Activated effector memory CD4-positive, alpha-beta T cell treated with anti-CD3 and anti-CD28 coated beads, Interleukin-2, amount 50 U/mL, for 16 hours (primary cell): Measurements from ENCODE around the gene ACTL7B.
"Not testable (repeated sequence)": the region's sequence is repeated elsewhere in the genome, so short reads cannot be mapped to it uniquely, and the experiment has no call there.

Experiments used
- DNase-seq: peaks from one replicate; pipeline ENCODE4 v3.0.0-alpha.2; 2020

Gene ACTL7B

DNA sequence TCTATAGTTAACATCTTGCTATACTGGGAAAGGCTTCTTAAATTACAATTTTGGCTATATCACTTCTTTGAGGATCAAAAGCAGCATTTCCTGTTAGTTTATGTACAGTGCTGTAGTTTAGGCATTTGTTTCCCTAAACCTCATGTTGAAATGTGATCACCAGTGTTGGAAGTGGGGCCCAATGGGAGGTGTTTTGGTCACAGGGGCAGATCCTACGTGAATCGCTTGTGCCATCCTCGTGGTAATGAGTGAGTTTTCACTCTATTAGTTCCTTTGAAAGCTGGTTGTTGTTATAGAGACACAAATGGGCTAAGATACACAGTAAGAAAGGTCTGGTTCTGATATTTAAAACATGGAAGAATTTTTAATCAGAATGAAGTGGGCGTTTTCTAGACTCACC, 12.0 kb upstream of the ACTL7B start:
- no peak for DNase-seq

DNA sequence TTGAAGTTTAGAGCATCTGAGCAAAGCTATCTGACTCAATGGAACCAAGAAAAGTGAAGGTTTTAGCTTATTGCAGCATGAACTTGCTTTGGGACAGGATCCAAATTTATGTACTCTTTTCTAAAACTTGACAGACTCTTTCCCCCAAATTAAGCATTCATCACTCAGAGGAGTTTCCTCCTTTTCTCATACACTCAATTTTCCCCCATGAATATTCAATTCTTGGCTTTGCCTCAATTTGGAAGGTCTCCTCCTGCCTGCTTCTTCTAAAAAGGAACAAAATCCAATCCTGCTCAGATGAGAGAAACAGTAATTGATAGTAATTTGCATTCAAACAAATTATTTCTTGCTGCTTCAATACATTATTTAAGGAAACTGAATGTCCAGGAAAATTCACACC, 11.3 kb upstream of the ACTL7B start:
- no peak for DNase-seq

DNA sequence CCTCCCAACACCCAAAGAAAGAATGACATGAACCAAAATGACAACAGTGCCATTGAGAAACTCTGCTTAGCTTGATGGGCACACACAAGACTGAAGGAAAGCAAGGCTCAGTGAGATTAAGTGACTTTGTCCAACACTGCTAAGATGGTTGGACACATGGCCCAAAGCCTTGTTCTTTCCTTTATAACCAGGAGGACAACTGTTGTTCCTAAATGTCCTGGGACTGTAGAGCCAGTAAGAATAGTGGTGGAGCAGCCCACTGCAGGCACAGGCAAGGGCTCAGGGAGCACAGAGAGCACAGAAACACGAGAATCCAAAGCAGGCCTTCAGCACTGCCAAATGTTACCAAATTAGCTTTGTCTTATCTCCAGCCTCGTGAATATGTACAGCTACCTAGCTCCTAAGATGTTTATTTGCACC, 10.2 kb upstream of the ACTL7B start:
- DNase-seq: no peak

DNA sequence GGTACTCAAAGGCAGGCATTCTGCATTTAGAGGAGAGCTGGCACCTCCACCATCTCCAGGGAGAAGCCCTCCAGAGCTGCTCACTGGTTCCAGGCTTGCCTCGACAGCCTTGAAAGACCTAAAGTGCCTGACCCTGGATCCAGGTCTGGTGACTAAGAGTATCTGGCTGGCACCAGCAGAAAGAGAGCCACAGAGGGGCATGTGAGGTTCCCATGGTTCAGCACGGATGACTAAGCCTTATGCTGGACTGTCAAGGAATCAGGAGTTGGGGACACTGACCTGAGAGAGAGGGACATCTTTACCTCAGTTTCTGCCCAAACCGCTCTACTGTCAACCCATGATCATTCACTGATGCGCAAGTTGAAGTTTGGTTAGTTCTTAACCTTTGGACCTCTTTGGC, 9.3 kb upstream of the ACTL7B start:
- DNase-seq: no peak

DNA sequence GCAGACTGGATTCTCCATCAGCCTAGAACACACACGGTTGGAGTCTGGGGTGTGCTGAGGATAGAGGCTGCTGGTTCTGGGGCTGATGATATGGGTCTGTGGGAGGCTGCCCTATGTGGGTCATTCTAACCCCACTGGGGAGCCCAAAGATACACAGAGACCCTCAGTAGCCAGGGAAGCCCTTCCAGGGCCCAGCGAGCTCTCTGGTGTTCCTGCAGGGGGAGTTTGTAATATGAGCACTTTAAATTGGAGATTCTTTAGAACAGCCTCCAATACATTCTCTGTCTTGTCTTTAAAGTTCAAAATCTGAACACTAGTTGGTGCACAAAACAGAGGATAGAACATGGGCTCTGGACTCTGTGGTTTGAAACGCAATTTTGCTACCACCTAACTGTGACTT, 8.7 kb upstream of the ACTL7B start:
- no peak for DNase-seq

DNA sequence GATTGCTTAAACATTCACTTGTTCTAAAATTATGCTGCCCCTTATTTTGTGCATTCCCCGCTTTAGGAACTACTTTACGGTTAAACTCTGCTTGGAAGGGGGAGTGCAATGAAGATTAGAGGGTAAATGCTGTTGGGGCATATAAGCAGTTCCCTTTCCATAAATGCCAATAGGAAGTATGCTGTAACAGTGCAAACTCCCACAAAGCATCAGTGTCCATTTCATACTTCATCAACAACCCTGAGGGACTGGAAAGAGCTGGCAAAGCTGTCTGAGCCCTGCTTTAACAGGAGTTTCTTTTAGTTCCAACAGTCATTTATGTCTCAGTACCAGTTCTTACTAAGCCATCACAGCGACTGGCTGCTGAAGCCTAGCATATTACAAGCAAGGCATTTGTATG, 8.1 kb upstream of the ACTL7B start:
- no peak for DNase-seq

DNA sequence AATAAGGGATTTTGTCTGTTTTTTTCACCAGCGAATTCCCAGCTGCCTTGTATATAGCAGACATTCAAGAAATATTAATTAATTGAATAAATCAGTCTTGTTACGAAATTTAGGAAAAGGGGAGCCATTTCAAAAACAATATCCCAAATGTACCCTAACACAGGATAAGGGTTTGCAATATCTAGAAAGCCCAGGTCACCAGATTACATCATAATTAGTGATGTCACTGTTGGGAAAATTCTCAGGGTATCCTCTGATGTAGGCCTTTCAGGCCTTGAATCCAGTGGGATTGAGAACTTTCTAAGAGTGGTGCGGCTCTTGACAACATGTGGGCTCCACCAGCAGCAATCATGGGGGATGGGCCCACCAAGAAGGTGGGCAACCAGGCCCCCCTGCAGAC, 6.2 kb upstream of the ACTL7B start, which contains the start of gene ACTL7A:
Gene ACTL7A, plus strand, starts transcription at position 270 of the 400 bp plus-strand sequence. Its CDS starts 57 bp downstream, at position 327.
- DNase-seq: no peak

DNA sequence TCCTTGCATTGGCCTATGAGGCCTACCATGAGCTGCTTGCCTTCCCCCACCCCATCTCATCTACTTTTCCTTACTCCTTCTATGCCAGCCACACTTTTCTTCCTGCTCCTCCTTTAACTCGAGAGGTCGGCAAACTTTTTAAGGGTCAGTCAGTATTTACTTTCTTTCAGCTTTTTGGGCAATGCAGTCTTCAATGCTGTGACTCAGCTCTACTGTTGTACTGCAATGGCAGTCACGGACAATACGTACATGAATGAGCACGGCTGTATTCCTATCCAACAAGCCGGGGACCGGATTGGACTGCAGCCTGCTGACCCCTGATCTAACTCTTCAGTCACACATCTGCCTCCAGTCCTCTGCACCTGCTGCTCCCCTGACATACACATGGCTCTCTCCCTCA, 5.7 kb upstream of the ACTL7B start:
- no peak for DNase-seq

DNA sequence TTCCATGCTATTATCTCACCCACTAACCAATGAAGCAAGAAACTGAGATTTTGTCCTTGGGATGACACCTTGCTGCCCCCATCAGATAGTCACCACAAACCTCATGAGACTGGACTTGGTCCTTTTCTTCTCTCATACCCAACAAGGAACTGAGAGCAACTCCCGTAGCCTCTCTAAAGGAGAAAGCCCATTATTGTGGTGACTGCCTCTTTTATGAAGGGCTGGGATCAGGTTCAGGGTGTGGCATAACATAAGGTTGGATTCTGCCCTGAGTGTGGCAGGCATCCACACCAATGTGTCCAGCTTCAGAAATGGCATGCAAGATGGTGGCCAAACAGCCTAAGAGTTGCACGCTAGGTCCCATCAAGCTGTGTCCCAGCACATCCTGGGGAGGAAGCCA, 5.0 kb upstream of the ACTL7B start:
- DNase-seq: no peak

DNA sequence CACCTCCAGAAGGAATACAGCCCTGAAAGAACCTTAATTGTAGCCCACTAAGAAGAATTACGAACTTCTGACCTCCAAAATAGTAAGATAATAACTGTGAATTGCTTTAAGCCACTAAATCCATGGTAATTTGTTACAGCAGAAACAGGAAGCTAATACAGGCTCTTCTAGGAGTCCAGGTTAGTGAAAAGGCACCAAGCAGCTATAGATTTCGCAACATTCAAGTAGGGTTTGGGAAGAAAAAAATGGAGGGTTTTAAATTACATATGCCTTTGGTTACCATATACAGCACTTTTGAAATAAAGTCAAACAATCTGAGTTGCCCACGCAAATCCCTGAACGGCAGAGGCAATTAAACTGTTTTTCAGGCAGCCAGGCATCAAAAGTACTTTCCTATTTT, 4.6 kb upstream of the ACTL7B start:
- no peak for DNase-seq

DNA sequence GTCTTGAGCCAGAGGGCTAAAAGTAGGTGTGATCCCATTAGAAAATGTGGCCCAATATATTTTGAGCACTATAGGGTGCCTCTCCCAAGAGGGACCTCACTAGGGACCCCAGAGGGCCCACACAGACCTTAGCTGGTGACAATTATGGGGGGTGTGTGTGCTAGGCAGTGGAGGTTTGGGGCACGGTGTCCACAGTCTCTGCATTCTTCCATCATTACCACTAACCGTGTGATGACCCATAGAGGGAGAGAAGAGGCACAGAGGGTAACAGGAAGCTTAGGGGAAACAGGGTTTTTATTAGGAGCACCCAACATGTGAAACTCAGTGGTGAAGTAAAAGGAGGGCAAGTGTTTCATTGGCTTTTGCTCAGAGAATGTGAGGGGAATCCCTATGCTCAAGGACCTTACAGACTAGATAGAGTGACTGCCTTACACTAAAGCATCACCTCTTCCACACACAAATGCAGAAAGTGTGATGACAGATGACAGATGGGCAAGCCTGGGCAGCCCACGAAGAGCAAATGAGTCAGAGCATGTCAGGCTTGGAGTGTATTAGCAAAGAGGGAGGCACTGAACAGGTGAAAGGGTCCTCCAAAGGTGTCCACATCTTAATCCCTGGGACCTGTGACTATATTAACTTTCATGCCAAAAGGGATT, 3.8 kb upstream of the ACTL7B start:
- no peak for DNase-seq

DNA sequence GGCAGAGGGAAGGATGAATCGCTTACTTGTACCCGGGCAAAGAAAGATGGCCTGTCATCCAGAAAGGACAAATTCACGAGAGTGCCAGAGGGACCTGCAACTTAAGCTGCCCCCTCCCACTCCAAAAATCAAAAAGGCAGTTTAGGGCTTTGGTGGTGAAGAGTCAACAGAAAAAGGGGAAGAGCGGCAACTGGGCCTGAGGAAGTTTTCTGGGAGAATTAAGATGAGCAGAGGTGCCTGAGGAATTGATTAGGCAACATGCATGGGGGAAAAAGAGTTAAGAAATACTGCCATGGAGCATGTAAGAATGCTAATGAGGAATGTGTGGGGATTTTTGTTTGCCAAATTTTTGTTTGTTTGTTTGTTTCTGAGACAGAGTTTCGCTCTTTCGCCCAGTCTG, 1.8 kb upstream of the ACTL7B start:
- DNase-seq: no peak

DNA sequence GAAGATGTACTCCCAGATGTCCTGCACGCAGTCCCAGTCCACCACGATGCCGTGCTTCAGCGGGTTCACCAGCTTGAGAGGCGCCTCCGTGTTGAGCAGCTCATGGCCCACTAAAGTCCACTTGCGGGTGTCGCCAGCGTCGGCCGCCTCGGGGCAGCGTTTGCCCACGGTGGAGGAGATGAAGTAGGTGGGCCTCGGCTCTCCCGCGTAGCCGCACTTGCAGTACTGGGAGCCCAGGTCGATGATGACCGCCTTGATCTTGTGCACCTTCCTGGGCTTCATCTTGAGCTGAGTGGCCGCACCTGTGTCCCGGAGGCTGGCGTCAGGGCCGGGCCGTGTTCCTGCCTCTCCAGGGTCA, 278 bp downstream of the ACTL7B start:
- no peak for DNase-seq

DNA sequence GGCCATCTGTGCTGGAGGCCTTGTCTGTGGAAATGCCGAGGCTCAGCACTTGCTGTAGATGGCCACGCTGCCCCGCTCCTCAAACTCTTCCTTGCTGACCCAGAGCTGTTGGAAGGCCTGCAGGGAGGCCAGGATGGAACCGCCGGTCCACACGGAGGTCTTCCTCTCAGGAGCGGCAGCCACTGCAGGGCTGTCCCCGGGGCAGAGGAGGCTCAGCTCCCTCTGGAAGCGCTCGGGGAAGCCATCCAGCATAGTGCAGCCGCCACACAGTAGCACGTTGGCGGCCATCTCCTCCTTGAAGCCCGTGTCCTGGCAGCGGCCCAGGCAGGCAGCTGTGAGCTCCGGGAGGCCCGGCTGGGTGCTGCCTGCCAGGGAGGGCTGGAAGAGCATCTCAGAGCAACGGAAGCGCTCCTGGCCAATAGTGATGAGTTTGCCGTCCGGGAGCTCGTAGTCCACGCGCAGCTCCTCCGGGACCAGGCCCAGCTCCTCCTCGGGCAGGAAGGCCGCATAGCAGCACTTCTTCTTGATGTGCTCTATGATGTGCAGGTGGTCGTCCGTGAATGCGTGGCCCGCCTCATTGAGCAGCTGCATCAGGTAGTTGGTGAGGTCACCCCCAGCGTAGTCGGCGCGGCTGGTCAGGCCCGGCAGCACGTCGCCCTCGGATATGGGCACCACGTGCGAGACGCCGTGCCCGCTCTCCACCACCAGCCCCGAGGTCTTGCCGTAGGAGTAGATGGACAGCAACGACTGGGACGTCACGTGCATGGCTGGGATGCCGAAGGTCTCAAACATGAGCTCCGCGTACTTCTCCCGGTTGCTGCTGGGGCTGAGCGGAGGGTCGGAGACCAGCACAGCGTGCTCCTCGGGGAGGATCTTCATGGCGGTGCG, 901 bp downstream of the ACTL7B start:
- no peak for DNase-seq

DNA sequence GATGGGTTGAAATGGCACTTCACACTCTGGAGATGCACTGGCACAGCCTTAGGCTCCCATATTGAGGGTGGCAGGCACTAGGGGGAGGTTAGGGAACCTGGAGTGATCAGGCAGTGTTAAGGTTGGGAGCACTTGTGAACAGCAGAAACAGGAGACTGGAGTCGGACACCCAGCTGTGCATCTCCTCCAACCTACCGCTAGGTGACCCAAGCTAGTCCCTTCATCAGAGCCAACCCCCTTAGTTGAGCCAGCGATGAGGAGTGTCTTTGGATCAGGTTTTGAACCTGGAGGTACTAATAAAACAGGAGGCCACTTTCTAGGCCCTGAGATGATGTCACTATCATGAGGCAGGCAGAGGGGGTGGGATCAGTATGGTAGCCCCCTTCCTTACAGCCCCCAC, 1.7 kb downstream of the ACTL7B start:
- DNase-seq: no peak

DNA sequence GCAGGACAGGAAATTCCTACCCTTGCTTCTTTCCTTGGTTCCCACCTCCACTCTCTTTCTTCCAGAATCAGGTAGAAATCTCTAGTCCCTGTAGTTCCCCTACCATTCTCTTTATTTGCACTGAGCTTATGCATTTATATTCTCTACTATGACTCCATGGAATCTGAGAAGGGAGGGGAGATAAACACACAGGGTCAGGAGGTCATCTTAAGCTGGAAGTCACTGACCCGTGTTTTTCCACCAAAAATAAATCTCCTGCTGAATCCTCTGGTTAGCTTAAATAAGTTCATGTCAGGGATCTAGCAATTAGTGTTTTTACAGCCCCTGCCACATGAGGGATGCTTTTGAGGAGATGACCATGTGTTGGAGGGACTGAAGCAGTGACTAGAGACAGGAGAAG, 3.7 kb downstream of the ACTL7B start:
- no peak for DNase-seq

DNA sequence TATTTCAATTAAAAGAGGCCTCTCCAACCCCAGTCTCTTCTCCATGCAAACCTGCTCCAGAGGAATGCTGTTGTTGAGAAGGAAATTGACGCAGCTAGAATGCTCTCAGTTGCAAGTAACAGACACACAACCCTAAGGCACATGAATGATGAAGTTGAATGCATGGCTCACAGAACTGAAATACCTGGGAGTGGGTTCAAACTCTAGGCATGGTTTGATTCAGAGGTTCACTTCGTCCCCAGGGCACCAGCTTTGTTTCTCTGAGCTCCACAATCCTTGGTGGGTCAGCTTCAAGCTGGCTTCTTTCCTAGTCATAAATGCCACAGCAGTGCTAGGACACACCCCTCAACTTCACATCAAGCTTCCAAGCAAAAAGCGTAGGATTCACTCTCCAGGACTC, 4.6 kb downstream of the ACTL7B start:
- DNase-seq: no peak

DNA sequence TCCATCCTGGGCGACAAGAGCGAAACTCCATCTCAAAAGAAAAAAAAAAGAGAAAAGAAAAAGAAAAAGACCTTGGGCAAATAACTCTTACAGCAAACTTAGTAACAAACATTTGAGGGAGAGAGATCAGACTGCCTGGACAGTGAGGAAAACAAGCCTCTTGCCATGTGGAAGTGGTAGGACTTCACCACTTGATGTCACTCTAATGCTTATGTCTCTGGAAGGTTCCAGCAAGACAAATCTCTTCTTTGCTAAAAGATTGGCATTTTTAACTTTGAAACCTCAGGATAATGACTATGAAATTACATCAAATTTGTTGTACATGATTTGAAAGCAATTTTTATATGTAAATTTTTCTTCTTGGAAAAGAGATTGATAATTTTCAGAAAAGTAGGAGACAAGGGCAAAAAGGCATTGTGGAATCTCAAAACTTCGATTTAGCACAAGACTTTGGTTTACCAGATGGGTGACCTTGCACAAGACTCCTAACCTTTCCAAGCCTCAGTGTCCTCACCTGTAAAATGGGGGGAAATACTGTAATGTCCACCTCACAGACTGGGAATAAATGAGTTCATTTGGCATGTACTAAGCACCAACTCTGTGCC, 5.4 kb downstream of the ACTL7B start:
- no peak for DNase-seq

DNA sequence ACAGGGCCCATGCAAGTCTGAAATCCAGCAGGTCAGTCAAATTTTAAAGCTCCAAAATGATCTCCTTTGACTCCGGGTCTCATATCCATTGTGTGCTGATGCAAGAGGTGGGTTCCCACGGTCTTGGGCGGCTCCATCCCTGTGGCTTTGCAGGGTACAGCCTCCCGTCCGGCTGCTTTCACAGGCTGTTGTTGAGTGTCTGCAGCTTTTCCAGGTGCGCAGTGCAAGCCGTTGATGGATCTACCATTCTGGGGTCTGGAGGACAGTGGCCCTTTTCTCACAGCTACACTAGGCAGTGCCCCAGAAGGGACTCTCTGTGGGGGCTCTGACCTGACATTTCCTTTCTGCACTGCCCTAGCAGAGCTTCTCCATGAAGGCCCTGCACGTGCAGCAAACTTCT, 7.5 kb downstream of the ACTL7B start:
- DNase-seq: not testable (repeated sequence)

DNA sequence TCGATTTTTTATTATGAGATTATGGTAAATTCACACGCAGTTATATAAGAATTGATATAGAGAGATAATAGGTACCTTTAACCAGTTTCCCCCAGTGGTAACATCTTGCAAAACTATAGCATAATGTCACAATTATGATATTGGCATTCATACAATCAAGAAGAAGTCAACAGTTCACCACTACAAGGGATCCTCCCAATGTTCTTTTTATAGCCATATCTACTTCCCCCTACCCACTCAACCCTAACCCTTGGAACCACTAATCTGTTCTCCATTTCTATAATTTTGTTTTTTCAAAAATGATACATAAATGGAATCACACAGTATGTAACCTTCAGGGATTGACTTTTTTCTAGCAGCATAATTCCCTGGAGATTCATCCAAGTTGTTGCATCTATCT, 9.8 kb downstream of the ACTL7B start:
- DNase-seq: no peak

DNA sequence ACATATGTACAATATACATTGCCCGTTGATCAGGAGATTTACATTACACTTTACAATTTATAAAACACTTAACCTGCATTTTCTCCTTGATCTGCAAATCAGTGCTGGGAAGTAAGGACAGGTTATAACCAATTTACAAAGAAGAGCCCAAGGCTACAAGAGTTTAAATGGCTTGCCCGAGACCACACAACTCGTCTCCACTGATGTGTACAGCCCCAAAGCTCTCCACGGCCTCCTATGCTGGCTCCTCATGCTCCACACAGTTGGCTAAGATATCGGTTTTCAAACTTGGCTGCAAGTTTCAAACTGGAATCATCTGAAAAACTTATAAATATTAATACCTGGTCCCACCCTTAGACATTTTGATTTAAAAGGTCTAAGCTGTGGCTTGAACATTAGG, 10.3 kb downstream of the ACTL7B start:
- DNase-seq: no peak

DNA sequence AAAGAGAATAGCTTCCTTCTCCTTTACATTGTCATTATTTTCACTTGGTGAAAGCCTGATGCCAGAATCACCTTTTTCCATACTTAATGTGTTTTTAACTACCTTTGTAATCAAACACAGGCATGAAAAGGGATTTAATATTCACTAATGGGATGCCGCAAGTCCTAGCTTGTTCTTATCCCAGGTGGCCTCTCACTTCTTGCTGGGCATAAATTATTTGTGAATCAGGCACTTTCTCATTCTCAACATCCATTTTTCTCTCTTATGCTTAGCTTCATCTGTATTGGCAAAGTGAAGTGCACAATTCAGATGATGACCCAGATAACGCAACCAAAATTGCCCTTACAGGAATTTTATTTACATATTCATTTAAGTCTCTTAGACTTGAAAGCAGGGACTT, 10.9 kb downstream of the ACTL7B start:
- no peak for DNase-seq

DNA sequence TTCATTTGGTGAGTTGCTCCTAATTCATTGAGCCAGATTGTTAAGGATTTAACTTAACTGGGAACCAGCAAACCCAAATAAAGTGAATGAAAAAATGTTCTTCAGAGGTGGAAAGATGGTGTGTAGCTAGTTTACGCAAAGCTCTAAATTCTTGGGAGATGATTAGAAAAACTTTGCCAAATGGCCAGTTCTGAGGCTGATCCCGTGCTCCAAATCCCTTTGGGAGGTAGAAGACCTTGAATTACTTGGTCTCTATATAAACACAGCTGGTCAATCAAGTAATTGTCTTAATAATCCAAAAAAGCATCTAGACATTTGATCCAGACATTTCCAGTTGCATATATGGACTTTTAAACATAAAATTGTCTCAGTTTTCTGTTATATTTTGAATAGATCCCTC, 11.4 kb downstream of the ACTL7B start:
- DNase-seq: no peak

DNA sequence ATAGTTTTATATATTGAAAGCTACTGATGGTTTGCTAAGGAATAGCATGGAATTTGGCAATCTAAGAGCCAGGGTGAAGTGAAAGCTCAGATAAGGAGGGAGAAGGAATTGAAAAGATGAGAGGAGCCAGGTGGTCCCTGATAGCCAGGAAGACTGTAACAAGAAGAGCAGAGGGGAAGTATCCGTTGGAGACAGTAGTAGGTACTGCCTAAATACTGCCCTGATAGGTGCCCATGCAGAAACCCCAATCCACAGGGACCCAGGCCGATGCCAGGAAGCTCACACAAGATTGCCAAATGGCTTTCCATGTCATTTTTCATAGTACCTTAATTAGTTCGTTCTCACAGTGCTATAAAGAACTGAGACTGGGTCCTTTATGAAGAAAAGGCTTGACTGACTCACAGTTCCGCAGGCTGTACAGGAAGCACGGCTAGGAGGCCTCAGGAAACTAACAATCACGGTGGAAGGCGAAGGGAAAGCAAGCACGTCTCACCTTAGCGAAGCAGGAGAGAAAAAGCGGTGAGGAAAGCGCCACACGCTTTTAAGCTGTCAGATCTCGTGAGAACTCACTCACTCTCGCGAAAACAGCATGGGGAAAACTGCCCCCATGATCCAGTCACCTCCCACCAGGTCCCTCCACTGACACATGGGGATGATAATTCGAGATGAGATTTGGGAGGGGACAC, 13.0 kb downstream of the ACTL7B start:
- DNase-seq: no peak
